ENCODE results near the gene PCDHB3.
"Not testable (repeated sequence)": the region's sequence is repeated elsewhere in the genome, so short reads cannot be mapped to it uniquely, and the experiment has no call there.

PCDHB3 gene

DNA sequence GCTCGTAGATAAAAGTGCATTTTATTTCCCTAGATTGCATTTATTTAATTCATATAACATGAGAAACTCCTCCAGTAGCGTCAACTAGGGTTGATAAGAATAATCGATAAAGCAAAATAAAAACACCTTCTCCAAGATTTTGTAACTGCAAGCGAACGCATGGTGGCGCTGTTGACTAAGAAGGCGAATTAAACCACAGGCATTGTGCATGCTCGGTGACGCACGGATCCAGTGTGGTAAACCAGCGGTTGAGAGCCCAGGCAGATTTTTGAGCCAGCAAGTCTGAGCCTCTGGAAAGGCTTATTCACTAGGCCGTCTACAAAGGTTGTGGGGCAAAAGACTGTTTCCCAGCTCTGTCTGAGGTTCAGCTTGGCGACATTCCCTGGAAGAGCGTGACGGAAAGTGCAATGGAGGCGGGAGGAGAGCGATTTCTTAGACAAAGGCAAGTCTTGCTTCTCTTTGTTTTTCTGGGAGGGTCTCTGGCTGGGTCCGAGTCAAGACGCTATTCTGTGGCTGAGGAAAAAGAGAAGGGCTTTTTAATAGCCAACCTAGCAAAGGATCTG lies at the start of gene PCDHB3:
Gene PCDHB3, plus strand, starts transcription at position 231 of the 563 bp plus-strand sequence. Its CDS starts 177 bp downstream, at position 408.
- peak in 1 of 2 experiments; percentile 79 for DNase-seq (ENCODE audit: low read depth in 1 of 2, low spot score in 1 of 2)
- no peak for TF ChIP-seq JUND (IDR thresholded peaks at IDR 0.05; ENCODE audit: low read depth)
- in situ Hi-C loops (cut with HindIII; ENCODE audit: low pct_unique_long_range_greater_than_20kb, low sequenced_read_pairs), result no loop called here

DNA sequence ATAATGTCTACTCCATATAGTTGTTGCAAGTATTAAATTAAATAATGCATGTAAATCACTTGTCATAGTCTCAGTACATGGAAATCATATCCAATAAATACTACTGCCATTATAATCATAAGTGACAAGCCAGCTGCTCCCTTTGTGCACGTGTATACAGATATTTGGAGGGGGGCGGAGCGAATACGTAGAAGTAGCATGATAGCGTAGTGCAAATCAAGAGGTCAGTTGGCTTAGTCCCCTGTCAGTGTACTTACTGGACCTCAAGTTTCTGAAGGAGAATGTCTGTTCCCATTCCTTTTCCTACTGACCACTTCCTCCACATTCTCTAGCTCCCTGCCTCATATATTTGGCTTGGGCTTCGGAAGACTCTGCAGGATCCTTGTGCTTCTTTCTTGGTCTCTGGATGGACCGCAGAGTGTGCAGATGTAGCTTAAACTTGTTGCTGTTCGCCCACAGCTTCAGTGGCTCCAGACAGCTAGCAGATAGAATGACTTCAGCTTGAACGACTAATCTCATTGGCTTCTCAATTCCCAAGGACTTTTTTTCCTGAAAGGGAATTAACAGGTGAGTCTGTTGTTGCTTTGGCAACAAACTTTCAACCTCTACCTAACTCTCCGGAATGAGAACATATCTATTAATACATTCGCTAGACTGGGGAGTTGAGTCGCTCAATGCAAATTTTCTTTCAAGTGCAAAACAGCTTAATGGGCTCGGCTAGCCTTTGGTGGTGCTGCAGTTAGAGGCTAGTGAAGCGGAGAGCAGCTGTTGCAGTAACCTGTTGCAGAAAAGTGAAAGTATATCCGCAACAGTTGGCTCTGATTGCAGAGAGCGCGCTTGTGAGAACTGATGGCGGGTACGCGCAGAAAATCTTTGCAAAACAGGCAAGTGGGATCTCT lies 49.4 kb upstream of the PCDHB3 start, which contains the start of gene PCDHB1:
Gene PCDHB1, plus strand, starts transcription at position 753 of the 899 bp plus-strand sequence. Its CDS starts 97 bp downstream, at position 850.
- peak; percentile 10 to 54 for DNase-seq (ENCODE audit: low read depth in 1 of 2, low spot score in 1 of 2)

DNA sequence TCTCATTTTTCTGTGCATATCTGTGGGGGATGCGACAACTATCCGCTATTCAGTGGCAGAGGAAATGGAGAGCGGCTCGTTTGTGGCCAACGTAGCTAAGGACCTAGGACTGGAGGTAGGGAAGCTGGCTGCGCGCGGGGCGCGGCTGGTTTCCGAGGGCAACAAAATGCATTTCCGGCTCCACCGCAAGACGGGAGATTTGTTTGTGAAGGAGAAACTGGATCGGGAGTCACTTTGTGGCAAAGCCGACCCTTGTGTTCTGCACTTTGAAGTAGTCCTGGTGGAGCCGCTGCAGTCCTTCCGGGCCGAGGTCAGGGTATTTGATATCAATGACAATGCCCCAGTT lies 48.8 kb upstream of the PCDHB3 start:
- no peak for DNase-seq (ENCODE audit: low read depth in 1 of 2, low spot score in 1 of 2)
- TF ChIP-seq JUND (IDR thresholded peaks at IDR 0.05; ENCODE audit: low read depth), result no peak
- in situ Hi-C loops (cut with HindIII; ENCODE audit: low pct_unique_long_range_greater_than_20kb, low sequenced_read_pairs), result no loop called here

More for the DNA sequence above, 49.4 kb upstream of the PCDHB3 start, which contains the start of gene PCDHB1:
- TF ChIP-seq JUND (IDR thresholded peaks at IDR 0.05; ENCODE audit: low read depth), result no peak
- in situ Hi-C loops (cut with HindIII; ENCODE audit: low pct_unique_long_range_greater_than_20kb, low sequenced_read_pairs), result no loop called here

DNA sequence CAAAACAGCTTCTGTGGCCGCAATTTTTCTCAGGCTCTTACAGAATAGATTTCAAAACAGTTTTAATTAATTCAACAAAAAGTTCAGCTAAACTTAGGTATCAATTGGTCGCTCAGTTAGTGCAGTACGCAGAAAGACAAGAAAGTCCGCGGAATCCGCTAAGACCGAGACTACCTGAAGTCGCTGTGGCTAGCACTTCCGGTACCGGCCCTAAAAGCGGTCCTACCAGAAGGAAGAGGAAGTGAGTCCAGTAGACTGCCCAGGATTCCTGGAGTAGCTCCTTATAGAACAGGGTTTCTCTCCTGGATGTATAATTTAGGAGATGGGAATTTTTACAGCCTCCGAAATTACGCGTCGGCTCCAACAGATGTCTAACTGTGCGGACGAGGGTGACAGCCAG lies 22.4 kb upstream of the PCDHB3 start:
- DNase-seq (ENCODE audit: low read depth in 1 of 2, low spot score in 1 of 2), result no peak
- in situ Hi-C loops (cut with HindIII; ENCODE audit: low pct_unique_long_range_greater_than_20kb, low sequenced_read_pairs), result no loop called here
- TF ChIP-seq JUND (IDR thresholded peaks at IDR 0.05; ENCODE audit: low read depth), result no peak

DNA sequence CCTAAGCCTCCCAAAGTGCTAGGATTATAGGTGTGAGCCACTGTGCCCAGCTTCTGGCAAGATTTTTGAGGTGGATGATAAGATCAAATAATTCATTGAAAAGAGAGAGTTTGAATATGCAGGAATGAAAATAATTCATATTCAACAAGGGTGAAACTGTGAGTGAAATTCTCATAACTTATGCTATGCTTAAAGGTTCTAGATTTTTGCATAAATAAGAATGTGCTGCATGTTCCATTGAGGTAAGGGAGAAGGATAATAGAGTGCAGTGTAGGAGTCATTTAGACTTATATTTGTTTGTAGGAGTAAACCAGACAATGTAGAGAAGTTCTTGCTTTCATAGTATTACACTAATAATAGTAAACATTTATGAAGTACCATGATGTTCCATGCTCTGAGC lies 18.0 kb upstream of the PCDHB3 start:
- no peak for DNase-seq (ENCODE audit: low read depth in 1 of 2, low spot score in 1 of 2)
- in situ Hi-C loops (cut with HindIII; ENCODE audit: low pct_unique_long_range_greater_than_20kb, low sequenced_read_pairs), result no loop called here
- TF ChIP-seq JUND (IDR thresholded peaks at IDR 0.05; ENCODE audit: low read depth), result no peak

DNA sequence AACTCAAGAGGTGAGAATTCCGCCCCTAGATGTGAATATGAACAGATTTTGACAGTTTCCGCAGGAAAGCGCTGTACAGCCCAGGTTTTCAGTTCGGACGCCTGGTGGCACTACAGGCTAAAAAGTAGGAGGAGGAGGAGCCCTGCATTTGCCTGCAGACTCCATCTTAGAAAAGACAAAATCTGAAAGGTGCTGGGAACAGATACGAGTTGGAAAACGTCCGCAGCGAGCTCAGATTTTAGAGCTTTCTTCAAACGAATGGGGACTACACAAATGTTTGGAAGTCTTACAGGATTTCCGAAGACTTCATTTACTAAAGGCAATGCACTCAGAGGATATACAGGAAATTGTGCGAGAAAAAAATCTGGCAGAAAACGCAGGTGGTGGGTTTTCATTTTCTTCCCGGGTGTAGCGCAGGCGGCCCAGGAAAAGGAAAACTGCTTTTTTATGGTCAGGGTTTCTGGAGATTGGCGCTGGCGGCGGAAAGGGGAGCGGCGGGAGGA lies 15.7 kb upstream of the PCDHB3 start:
- peak; percentile 44 to 90 for DNase-seq (ENCODE audit: low read depth in 1 of 2, low spot score in 1 of 2)
- no peak for TF ChIP-seq JUND (IDR thresholded peaks at IDR 0.05; ENCODE audit: low read depth)
- in situ Hi-C loops (cut with HindIII; ENCODE audit: low pct_unique_long_range_greater_than_20kb, low sequenced_read_pairs), result no loop called here

DNA sequence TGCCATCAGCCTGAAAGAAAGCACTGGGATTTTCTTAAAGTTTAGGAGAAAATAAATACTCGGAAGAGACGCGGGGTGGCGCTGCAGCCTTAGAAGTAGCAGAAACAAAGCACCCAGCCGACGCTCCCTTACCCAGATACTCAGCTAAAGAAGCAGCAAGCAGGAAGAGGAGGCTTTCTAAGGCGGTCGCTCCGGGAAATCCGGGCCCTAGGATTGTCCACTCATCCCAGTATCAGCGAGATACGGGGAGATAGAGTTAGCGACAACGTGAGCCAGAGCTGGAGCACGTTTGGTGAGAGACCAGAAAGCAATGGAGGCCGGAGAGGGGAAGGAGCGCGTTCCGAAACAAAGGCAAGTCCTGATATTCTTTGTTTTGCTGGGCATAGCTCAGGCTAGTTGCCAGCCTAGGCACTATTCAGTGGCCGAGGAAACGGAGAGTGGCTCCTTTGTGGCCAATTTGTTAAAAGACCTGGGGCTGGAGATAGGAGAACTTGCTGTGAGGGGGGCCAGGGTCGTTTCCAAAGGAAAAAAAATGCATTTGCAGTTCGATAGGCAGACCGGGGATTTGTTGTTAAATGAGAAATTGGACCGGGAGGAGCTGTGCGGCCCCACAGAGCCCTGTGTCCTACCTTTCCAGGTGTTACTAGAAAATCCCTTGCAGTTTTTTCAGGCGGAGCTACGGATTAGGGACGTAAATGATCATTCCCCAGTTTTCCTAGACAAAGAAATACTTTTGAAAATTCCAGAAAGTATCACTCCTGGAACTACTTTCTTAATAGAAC lies 5.6 kb upstream of the PCDHB3 start, which contains the start of gene PCDHB2:
Gene PCDHB2, plus strand, starts transcription at position 135 of the 782 bp plus-strand sequence. Its CDS starts 176 bp downstream, at position 311.
- DNase-seq (ENCODE audit: low read depth in 1 of 2, low spot score in 1 of 2), result peak; percentile 61 to 92
- no peak for TF ChIP-seq JUND (IDR thresholded peaks at IDR 0.05; ENCODE audit: low read depth)
- in situ Hi-C loops (cut with HindIII; ENCODE audit: low pct_unique_long_range_greater_than_20kb, low sequenced_read_pairs), result no loop called here

DNA sequence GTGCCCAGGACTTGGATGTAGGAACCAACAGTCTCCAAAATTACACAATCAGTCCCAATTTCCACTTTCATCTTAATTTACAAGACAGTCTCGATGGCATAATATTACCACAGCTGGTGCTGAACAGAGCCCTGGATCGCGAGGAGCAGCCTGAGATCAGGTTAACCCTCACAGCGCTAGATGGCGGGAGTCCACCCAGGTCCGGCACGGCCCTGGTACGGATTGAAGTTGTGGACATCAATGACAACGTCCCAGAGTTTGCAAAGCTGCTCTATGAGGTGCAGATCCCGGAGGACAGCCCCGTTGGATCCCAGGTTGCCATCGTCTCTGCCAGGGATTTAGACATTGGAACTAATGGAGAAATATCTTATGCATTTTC lies 5.0 kb upstream of the PCDHB3 start:
- in situ Hi-C loops (cut with HindIII; ENCODE audit: low pct_unique_long_range_greater_than_20kb, low sequenced_read_pairs), result no loop called here
- no peak for DNase-seq (ENCODE audit: low read depth in 1 of 2, low spot score in 1 of 2)
- no peak for TF ChIP-seq JUND (IDR thresholded peaks at IDR 0.05; ENCODE audit: low read depth)

DNA sequence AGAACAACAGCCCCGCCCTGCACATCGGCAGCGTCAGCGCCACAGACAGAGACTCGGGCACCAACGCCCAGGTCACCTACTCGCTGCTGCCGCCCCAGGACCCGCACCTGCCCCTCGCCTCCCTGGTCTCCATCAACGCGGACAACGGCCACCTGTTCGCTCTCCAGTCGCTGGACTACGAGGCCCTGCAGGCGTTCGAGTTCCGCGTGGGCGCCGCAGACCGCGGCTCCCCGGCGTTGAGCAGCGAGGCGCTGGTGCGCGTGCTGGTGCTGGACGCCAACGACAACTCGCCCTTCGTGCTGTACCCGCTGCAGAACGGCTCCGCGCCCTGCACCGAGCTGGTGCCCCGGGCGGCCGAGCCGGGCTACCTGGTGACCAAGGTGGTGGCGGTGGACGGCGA lies 4.1 kb upstream of the PCDHB3 start:
- DNase-seq (ENCODE audit: low read depth in 1 of 2, low spot score in 1 of 2); in situ Hi-C loops (cut with HindIII; ENCODE audit: low pct_unique_long_range_greater_than_20kb, low sequenced_read_pairs): not testable (repeated sequence)

DNA sequence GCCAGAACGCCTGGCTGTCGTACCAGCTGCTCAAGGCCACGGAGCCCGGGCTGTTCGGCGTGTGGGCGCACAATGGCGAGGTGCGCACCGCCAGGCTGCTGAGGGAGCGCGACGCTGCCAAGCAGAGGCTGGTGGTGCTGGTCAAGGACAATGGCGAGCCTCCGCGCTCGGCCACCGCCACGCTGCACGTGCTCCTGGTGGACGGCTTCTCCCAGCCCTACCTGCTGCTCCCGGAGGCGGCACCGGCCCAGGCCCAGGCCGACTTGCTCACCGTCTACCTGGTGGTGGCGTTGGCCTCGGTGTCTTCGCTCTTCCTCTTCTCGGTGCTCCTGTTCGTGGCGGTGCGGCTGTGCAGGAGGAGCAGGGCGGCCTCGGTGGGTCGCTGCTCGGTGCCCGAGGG lies 3.7 kb upstream of the PCDHB3 start:
- in situ Hi-C loops (cut with HindIII; ENCODE audit: low pct_unique_long_range_greater_than_20kb, low sequenced_read_pairs); DNase-seq (ENCODE audit: low read depth in 1 of 2, low spot score in 1 of 2): not testable (repeated sequence)

DNA sequence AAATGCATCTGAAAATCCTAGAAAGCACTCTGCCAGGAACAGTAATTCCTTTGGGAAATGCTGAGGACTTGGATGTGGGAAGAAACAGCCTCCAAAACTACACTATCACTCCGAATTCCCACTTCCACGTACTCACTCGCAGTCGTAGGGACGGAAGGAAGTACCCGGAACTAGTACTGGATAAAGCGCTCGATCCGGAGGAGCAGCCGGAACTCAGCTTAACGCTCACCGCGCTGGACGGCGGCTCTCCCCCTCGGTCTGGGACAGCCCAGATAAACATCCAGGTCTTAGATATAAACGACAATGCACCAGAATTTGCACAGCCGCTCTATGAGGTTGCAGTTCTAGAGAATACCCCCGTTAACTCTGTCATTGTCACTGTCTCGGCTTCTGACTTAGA lies 786 bp downstream of the PCDHB3 start:
- in situ Hi-C loops (cut with HindIII; ENCODE audit: low pct_unique_long_range_greater_than_20kb, low sequenced_read_pairs), result no loop called here
- no peak for TF ChIP-seq JUND (IDR thresholded peaks at IDR 0.05; ENCODE audit: low read depth)
- DNase-seq (ENCODE audit: low read depth in 1 of 2, low spot score in 1 of 2), result no peak

DNA sequence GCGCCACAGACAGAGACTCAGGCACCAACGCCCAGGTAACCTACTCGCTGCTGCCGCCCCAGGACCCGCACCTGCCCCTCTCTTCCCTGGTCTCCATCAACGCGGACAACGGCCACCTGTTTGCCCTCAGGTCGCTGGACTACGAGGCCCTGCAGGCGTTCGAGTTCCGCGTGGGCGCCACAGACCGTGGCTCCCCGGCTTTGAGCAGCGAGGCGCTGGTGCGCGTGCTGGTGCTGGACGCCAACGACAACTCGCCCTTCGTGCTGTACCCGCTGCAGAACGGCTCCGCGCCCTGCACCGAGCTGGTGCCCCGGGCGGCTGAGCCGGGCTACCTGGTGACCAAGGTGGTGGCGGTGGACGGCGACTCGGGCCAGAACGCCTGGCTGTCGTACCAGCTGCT lies 1.8 kb downstream of the PCDHB3 start:
- DNase-seq (ENCODE audit: low read depth in 1 of 2, low spot score in 1 of 2); in situ Hi-C loops (cut with HindIII; ENCODE audit: low pct_unique_long_range_greater_than_20kb, low sequenced_read_pairs): not testable (repeated sequence)

DNA sequence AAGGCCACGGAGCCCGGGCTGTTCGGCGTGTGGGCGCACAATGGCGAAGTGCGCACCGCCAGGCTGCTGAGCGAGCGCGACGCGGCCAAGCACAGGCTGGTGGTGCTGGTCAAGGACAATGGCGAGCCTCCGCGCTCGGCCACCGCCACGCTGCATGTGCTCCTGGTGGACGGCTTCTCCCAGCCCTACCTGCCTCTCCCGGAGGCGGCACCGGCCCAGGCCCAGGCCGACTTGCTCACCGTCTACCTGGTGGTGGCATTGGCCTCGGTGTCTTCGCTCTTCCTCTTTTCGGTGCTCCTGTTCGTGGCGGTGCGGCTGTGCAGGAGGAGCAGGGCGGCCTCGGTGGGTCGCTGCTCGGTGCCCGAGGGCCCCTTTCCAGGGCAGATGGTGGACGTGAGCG lies 2.2 kb downstream of the PCDHB3 start:
- in situ Hi-C loops (cut with HindIII; ENCODE audit: low pct_unique_long_range_greater_than_20kb, low sequenced_read_pairs); DNase-seq (ENCODE audit: low read depth in 1 of 2, low spot score in 1 of 2): not testable (repeated sequence)

Data from T47D (cell line).